PFSK-1 (cell line): ENCODE data around the gene CFAP299.

Source experiments
- SIN3A ChIP-seq: IDR thresholded peaks from 2 replicates; pipeline ENCODE4 v1.6.1; 2012; ENCODE audit warnings: mild to moderate bottlenecking, low read length, moderate library complexity, borderline replicate concordance; ENCODE audit not compliant: insufficient read depth
- TAF1 ChIP-seq: IDR thresholded peaks from 2 replicates; pipeline ENCODE4 v1.6.1; 2012; ENCODE audit warnings: low read length, control low read depth, borderline replicate concordance; ENCODE audit not compliant: insufficient read depth

DNA sequence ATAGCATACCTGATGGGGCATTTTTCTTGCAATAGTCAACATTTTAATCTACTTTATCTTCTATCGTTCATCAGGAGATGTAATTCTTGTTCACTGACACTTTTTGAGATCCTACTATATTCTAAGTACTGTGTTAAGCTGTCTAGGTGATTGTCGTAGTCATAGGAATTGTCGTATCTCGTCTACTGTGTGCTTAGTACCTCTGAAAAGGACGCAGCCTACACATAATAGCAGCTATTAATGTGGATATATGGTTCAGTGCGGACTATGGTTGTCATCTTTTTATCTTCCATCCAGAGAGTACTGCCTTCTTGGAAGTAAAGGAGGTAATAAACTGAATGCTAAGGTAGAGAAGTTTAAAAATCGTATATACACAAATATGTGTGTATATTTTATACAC is 21.9 kb upstream of the CFAP299 start:
- no peak for TF ChIP-seq TAF1
- TF ChIP-seq SIN3A: no peak
